SH-SY5Y (cell line): ENCODE data around the gene ELOVL6.

ENCODE experiments used
- GATA2 ChIP-seq: IDR thresholded peaks from 2 replicates; pipeline ENCODE4 v1.6.1; 2011; ENCODE audit warnings: mild to moderate bottlenecking, low read depth, low read length
- GATA3 ChIP-seq: IDR thresholded peaks from 2 replicates; pipeline ENCODE4 v1.6.1; 2011; ENCODE audit warnings: low read depth, mild to moderate bottlenecking, low read length, moderate library complexity

DNA sequence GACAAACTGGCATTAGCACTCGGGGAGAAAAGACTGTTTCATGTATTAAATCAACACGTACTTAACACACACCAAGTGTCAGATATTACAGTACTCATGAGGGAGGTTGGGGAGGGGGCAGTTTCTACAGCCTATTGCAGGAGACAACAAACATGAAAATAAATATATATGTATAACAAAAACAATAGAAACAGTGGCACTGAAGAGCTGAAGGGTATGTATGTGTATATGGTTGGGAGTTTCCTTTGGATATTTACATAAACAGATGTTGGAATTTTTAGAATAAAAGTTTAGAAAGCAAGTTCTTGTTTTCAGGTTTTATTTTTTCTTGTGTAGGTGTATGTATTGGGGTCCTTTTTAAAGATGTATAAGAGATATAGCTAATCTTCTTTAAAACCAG lies 133.5 kb downstream of the ELOVL6 start:
- TF ChIP-seq GATA2 = no peak
- TF ChIP-seq GATA3 = no peak
